B cell (primary cell): ENCODE results near the gene TMEM214. TPM values are rescaled to one million over a fixed set of nuclear protein-coding genes. Genes with fewer than 3 reads are reported as not detected.

Experiments
- ATAC-seq: fragments of 200-7000 bp; cut with Tn5 transposase; one replicate; pipeline ENCODE4 v1.10.0; 2021; ENCODE audit warnings: low read depth, mild to moderate bottlenecking, moderate number of reproducible peaks, moderate library complexity
- CTCF ChIA-PET: fragments of 350-600 bp; sonication (Branson Sonifier 250); formaldehyde crosslinking; loops from one replicate; lab custom pipeline; 2021; ENCODE audit warnings: antibody characterized with exemption, inconsistent platforms; lab: Charles Lee
- POLR2A ChIA-PET: fragments of 350-600 bp; sonication (Branson Sonifier 250); formaldehyde crosslinking; loops from one replicate; lab custom pipeline; 2021; ENCODE audit warnings: antibody characterized with exemption; lab: Charles Lee
- DNase-seq: peaks from one replicate; pipeline ENCODE4 v3.0.0; 2013
- H2AFZ ChIP-seq: 2 replicates; pipeline ENCODE4 v1.6.1; 2012; ENCODE audit warnings: mild to moderate bottlenecking, low read depth, low read length; ENCODE audit not compliant: insufficient read depth, poor library complexity, severe bottlenecking
- H3K27ac ChIP-seq, 2 donors: 1 replicate in 1 of 2; 2 replicates in 1 of 2; pipeline ENCODE4 v1.5.1; 2012 to 2013; ENCODE audit warnings: low read length in 2 of 2, mild to moderate bottlenecking in 2 of 2, moderate library complexity in 1 of 2
- H3K27me3 ChIP-seq, 4 experiments: fragments of 200-600 bp in 1 of 4; sonication (generic) in 1 of 4; replicated peaks in 1 of 4; 1 replicate in 2 of 4; 2 replicates in 2 of 4; pipeline versions ENCODE4 v1.6.1 to v1.7.0; 2013 to 2016; ENCODE audit warnings: low read length in 3 of 4, mild to moderate bottlenecking in 2 of 4, mixed read lengths in 1 of 4, moderate library complexity in 1 of 4; ENCODE audit not compliant: insufficient read depth in 4 of 4, control insufficient read depth in 3 of 4; ENCODE audit errors: control extremely low read depth in 1 of 4
- H3K36me3 ChIP-seq, 2 experiments: replicated peaks in 1 of 2; 1 replicate in 1 of 2; 2 replicates in 1 of 2; pipeline versions ENCODE4 v1.6.1 to v1.7.1; 2013; ENCODE audit warnings: low read length in 1 of 2; ENCODE audit not compliant: insufficient read depth in 2 of 2, control insufficient read depth in 1 of 2; ENCODE audit errors: control extremely low read depth in 1 of 2, extremely low read depth in 1 of 2
- H3K4me1 ChIP-seq, 2 donors: fragments of 200-600 bp in 1 of 2; sonication (generic) in 1 of 2; 1 replicate in 1 of 2; 2 replicates in 1 of 2; pipeline versions ENCODE4 v1.5.1 to v1.6.1; 2013 to 2017; ENCODE audit warnings: low read length in 2 of 2; ENCODE audit not compliant: control insufficient read depth in 2 of 2, insufficient read depth in 2 of 2
- H3K4me2 ChIP-seq: replicated peaks from 2 replicates; pipeline ENCODE3; 2012; ENCODE audit warnings: mild to moderate bottlenecking, low read depth, low read length; ENCODE audit not compliant: poor library complexity, severe bottlenecking
- H3K4me3 ChIP-seq, 5 experiments: fragments of 200-600 bp in 1 of 5; sonication (generic) in 1 of 5; 1 replicate in 3 of 5; 2 replicates in 2 of 5; pipeline versions ENCODE4 v1.5.1 to v1.7.0; 2011 to 2016; ENCODE audit warnings: low read length in 4 of 5, mild to moderate bottlenecking in 4 of 5, low read depth in 2 of 5, control low read depth in 1 of 5, moderate library complexity in 1 of 5; ENCODE audit not compliant: insufficient read depth in 1 of 5; ENCODE audit errors: control extremely low read depth in 1 of 5, extremely low read depth in 1 of 5
- H3K79me2 ChIP-seq: fragments of 200-600 bp; sonication (generic); one replicate; pipeline ENCODE4 v1.6.0; 2016; ENCODE audit warnings: low read length; ENCODE audit not compliant: control insufficient read depth, insufficient read depth
- H3K9ac ChIP-seq: fragments of 200-600 bp; sonication (generic); 2 replicates; pipeline ENCODE4 v1.6.1; 2017; ENCODE audit warnings: mild to moderate bottlenecking, low read length, moderate library complexity
- H3K9me3 ChIP-seq, 3 donors: one replicate each; pipeline versions ENCODE4 v1.6.1 to v1.7.1; 2013; ENCODE audit warnings: low read length in 2 of 3; ENCODE audit not compliant: control insufficient read depth in 2 of 3, insufficient read depth in 1 of 3; ENCODE audit errors: control extremely low read depth in 1 of 3
- H4K20me1 ChIP-seq: 2 replicates; pipeline ENCODE4 v1.6.0; 2012; ENCODE audit warnings: mild to moderate bottlenecking, low read length; ENCODE audit not compliant: insufficient read depth, control insufficient read depth, poor library complexity, severe bottlenecking
- H3K27ac Mint-ChIP-seq: one replicate; pipeline ENCODE4 v1.8.0; 2021; ENCODE audit warnings: mixed read lengths
- H3K27me3 Mint-ChIP-seq: one replicate; pipeline ENCODE4 v1.8.0; 2021; ENCODE audit warnings: mixed read lengths
- H3K4me1 Mint-ChIP-seq: one replicate; pipeline ENCODE4 v1.8.0; 2021; ENCODE audit warnings: mixed read lengths
- H3K4me3 Mint-ChIP-seq: one replicate; pipeline ENCODE4 v1.8.0; 2021; ENCODE audit warnings: mixed read lengths
- H3K9me3 Mint-ChIP-seq: one replicate; pipeline ENCODE4 v1.8.0; 2022; ENCODE audit warnings: mixed read lengths; ENCODE audit not compliant: insufficient read depth
- CTCF ChIP-seq: fragments of 200-600 bp; IDR thresholded peaks from one replicate; pipeline ENCODE4 v1.8.0; 2022; ENCODE audit warnings: antibody characterized with exemption, mild to moderate bottlenecking
- EZH2 ChIP-seq: IDR thresholded peaks from 2 replicates; pipeline ENCODE4 v1.6.1; 2012; ENCODE audit warnings: borderline replicate concordance, low read depth, mild to moderate bottlenecking, moderate library complexity, low read length; ENCODE audit not compliant: insufficient read depth, poor library complexity, severe bottlenecking
- WGBS: methylation state at CpG from one replicate; pipeline ENCODE4 v1.1.5; 2013; ENCODE audit warnings: missing lambda C conversion rate; ENCODE audit not compliant: insufficient coverage; 5-methylcytosine and 5-hydroxymethylcytosine counted together
- intact Hi-C: fragments of 100-400 bp; cut with micrococcal nuclease; formaldehyde crosslinking; loops from one replicate; pipeline ENCODE4 v1.10.0; 2022
- polyA plus RNA-seq: library from polyadenylated mRNA; depleted of rRNA; stranded (reverse); fragments of >200 nt; gene quantifications from 2 replicates; pipeline ENCODE4 v1.2.3, GENCODE V29; 2012
- total RNA-seq, 2 donors: library from RNA; stranded (reverse); fragments of 120-200 nt in 1 of 2; gene quantifications; 1 replicate in 1 of 2; 2 replicates in 1 of 2; pipeline versions ENCODE4 v1.2.3 to v1.2.4, GENCODE V29; 2013 to 2022

Gene TMEM214
- total and polyA plus RNA-seq, 2 donors (not counting 1 experiment from before 2014, with no cell fraction given) = 80.1 to 91.1 TPM

DNA sequence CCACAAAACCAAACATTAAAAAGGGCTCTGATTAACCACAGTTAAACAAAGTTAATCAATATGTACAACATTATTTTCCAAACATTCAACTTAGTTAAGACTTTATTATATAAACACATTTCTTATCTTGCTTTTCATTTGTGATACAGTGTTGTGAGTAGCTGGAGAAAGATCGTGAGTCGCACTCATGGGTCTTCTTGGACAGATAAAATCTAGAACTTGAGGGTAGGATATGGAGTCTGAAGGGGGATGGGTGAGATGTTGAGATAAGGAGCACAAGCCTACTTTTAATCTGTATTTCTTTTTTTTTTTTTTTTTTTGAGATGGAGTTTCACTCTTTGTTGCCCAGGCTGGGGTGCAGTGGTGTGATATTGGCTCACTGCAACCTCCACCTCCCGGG, 22.6 kb upstream of the TMEM214 start:
- WGBS = 93% methylated on average over 2 of the region's 3 CpGs
- Mint-ChIP-seq H3K4me1 (no peaks in the 10 kb centered on the region), H3K4me3 (no peak overlapping the region), H3K27ac (no peak overlapping the region), H3K9me3 (no peaks in the 10 kb centered on the region), H3K27me3 (peaks cover 18% of the 10 kb centered on the region)
- no peaks in the 10 kb centered on the region for H3K4me1 ChIP-seq
- H3K4me2 ChIP-seq = no peak overlapping the region
- ATAC-seq (no peak), DNase-seq (no peak)
- peaks cover 0 to 4% (median 0%) of the 10 kb centered on the region in 4 experiments for H3K27me3 ChIP-seq
- H3K9me3 ChIP-seq = no peaks in the 10 kb centered on the region
- no peak overlapping the region for H3K9ac ChIP-seq
- H3K36me3 ChIP-seq = no peaks in the 10 kb centered on the region
- H4K20me1 ChIP-seq = no peaks in the 10 kb centered on the region
- TF ChIP-seq EZH2 = no peak
- no peak for TF ChIP-seq CTCF
- H3K79me2 ChIP-seq = no peaks in the 10 kb centered on the region
- H2AFZ ChIP-seq = no peak overlapping the region
- intact Hi-C loops = no loop called here
- H3K27ac ChIP-seq = no peak overlapping the region
- no peak overlapping the region for H3K4me3 ChIP-seq
- CTCF ChIA-PET = no interaction called here
- POLR2A ChIA-PET = no interaction called here

DNA sequence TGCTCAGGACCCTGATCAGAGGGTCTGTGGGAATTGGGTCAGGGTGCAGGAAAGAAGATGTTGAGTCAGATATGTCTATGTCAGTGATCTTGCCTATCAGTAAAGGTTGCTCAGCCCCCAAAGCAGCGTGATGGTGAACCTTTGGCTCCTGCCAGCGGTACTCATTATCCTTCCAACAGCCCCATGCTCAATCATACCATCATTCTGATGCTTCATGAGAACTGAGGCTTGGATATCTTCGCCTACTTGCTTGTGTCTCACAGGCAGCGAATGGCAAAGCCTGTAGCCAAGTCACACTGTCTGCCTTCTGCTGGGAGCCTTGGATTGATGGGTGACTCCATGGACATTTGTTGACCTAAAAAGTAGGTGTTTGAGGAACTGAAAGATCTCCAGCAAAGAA, 19.0 kb upstream of the TMEM214 start:
- H3K27me3 Mint-ChIP-seq = peaks cover 8% of the 10 kb centered on the region
- no peaks in the 10 kb centered on the region for H3K4me1 ChIP-seq
- ATAC-seq (no peak), DNase-seq (no peak)
- no peaks in the 10 kb centered on the region for H3K79me2 ChIP-seq
- no peaks in the 10 kb centered on the region for H3K36me3 ChIP-seq
- no peaks in the 10 kb centered on the region for H3K4me1 Mint-ChIP-seq
- no peaks in the 10 kb centered on the region for H4K20me1 ChIP-seq
- H3K4me2 ChIP-seq = no peak overlapping the region
- H3K9me3 Mint-ChIP-seq = no peaks in the 10 kb centered on the region
- intact Hi-C loops = no loop called here
- H3K9me3 ChIP-seq = no peaks in the 10 kb centered on the region
- no peak overlapping the region for H3K4me3 Mint-ChIP-seq
- H3K27me3 ChIP-seq = no peaks in the 10 kb centered on the region
- no peak overlapping the region for H3K4me3 ChIP-seq
- no peak overlapping the region for H3K9ac ChIP-seq
- TF ChIP-seq CTCF (no peak), EZH2 (no peak)
- H3K27ac ChIP-seq = no peak overlapping the region
- no peak overlapping the region for H3K27ac Mint-ChIP-seq
- WGBS = 94% methylated on average over 3 of the region's 4 CpGs
- no peak overlapping the region for H2AFZ ChIP-seq
- CTCF ChIA-PET = interaction anchor here (9.1 kb wide), 1 partner anchor 52 kb away, joined by 145 read pairs; no protein-coding TSS in a partner anchor
- POLR2A ChIA-PET = no interaction called here
